Left forelimb (tissue), 1 donor: ENCODE data around the gene KCNC3.

Experiments used
- DNase-seq: peaks from one replicate; pipeline ENCODE4 v3.0.0-alpha.2; 2018; ENCODE audit warnings: low spot score

The KCNC3 gene

GRCh38 chr19:50275577-50276368 is 53.4 kb downstream of the KCNC3 start:
- DNase-seq = no peak

- no peak for DNase-seq
These were observed 55.4 kb downstream of the KCNC3 start for GRCh38 chr19:50273821-50274220.

GRCh38 chr19:50272263-50272897 is 56.8 kb downstream of the KCNC3 start:
- no peak for DNase-seq

- no peak for DNase-seq
These were observed 59.5 kb downstream of the KCNC3 start for GRCh38 chr19:50269653-50270052.

GRCh38 chr19:50268501-50268900 is 60.7 kb downstream of the KCNC3 start:
- no peak for DNase-seq

GRCh38 chr19:50268041-50268440 is 61.1 kb downstream of the KCNC3 start:
- no peak for DNase-seq

- no peak for DNase-seq
These were observed 62.3 kb downstream of the KCNC3 start for GRCh38 chr19:50266896-50267295.

- DNase-seq = no peak
These were observed 63.1 kb downstream of the KCNC3 start for GRCh38 chr19:50266041-50266440.

- DNase-seq = no peak
These were observed 64.5 kb downstream of the KCNC3 start for GRCh38 chr19:50264483-50265186.

GRCh38 chr19:50263176-50263575 is 66.0 kb downstream of the KCNC3 start:
- no peak for DNase-seq
